ENCODE measurements around the gene FLVCR2.
"Not testable (repeated sequence)": the region's sequence is repeated elsewhere in the genome, so short reads cannot be mapped to it uniquely, and the experiment has no call there.

FLVCR2 gene

DNA sequence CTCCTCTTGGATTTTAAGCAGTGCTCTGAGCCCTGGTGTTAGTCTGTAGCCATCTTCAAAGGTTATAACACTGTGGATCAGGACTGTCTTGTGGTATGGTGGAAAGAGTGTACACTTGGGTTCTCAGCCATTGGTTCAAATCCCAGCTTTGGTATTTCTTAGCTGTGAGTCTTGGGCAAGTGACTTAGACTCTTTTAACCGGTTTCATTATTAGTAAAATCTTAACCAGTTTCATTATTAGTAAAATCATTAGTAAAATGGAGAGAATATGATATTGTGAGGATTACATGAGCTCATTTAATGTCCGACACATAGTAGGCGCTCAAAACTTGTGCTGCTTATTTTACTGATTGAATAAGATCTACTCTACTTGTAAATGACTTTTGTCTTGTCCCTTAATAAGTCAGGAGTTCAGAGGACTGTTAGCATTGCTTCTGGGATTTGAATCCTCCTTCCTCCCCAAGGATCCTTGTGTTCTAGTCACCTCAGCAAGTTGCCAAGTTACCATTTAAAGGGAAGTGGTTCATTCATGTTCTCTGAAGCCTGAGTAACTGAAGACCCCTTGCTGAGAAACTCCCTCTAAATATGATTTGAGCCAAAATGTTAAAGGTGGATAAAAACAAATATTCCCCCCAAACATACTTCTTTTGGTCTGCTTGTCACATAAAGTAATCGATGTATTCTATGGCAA is 95.1 kb downstream of the FLVCR2 start:
- DNase-seq, result no peak

DNA sequence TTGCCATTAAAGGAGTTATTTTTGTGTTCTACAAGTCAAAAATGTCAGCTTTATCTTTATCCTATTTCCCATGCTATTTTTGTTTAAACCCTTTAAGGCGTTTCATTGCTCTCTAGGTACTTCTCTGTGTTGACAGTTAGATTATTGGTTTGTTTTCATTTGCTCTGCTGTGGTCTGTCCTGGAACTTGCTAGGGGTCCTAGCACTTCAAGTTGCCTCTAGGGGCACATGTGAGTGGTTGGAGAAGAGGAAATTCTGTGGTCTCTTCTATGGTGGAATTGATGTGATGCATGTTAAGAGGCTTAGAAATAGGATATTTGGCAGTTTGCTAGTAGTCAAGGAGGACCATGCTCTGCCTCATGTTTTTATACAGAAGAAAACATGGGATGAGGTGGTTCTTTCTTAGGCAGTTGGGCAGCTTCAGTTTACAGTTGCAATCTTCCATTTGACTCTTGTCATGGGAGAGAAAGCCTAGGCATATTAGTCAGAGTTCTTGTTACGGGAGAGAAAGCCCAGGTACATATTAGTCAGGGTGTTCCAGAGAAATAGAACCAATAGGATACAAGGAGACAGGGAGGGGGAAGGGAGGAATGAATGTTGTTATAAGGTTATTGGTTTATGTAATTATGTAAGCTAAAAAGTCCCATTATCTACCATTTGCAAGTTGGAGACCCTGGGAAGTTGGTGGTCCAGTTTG is 97.0 kb downstream of the FLVCR2 start:
- DNase-seq, result no peak

DNA sequence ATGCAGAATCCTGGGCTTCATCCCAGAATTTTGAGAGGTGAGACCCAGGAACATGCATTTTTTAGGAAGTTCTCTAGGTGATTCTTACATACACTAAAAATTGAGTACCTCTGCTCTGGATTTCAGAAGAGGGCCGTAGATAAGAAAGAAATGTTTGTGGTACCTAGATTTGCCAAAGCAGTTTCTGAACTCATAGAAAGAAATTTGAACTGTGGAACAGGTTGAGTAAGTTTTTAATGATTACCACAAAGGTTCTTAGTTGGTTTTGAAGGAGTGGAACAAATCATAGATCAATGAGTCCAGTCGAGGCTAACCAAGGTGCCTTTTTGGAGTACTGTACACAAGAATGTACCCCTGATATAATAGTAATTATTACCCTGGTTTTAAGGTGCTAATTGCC is 107.5 kb downstream of the FLVCR2 start:
- no peak for DNase-seq

DNA sequence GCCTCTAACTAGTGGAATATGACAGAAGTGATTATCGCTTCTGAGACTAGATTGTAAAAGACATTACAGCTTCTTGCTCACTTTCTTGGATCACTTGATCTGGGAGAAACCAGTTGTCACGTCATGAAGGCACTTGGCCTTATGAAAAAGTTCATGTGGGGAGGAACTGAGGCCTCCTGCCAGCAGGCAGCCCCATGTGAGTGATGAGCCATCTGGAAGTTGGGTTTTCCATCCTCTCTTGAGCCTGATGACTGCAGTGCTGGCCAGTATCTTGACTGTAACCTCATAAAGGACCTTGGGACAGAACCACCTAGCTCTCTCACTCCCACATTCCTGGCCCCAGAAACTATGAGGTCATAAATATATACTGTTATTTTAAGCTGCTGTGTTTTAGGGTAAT is 110.6 kb downstream of the FLVCR2 start:
- DNase-seq, result no peak

GRCh38 chr14:75690010-75690409 is 111.6 kb downstream of the FLVCR2 start:
- no peak for DNase-seq

DNA sequence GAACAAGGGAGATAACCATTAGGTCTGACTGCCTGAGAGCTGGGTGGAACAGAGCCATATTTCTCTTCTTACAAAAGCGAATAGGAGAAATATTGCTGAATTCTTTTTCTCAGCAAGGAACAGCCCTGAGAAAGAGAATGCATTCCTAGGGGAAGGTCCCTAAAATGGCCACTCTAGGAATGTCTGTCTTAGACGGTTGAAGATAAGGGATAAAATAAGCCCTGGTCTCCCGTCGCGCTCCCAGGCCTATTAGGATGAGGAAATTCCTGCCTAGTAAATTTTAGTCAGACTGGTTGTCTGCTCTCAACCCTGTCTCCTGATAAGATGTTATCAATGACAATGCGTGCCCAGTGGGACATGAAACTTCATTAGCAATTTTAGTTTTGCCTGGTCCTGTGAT is 116.6 kb downstream of the FLVCR2 start:
- DNase-seq, result not testable (repeated sequence)

- DNase-seq, result no peak
Observed at GRCh38 chr14:75697386-75697785, 119.0 kb downstream of the FLVCR2 start.

Data from stimulated activated naive CD4-positive, alpha-beta T cell treated with Interleukin-2 at 50 U/mL for 16 hours (primary cell).